ENCODE measurements around the gene COX20. TPM values are rescaled to one million over a fixed set of nuclear protein-coding genes. Genes with fewer than 3 reads are reported as not detected.
A peak's percentile ranks its signal among the peaks of the same experiment; 100 is the strongest.

COX20 gene
- total and polyA plus RNA-seq, 2 of the 8 experiments (the other 6 are each of a cell fraction or from before 2014, with no cell fraction given) = 17.5 to 28.8 TPM

GRCh38 chr1:244817415-244817894, 18.0 kb upstream of the COX20 start:
- peaks cover 5% of the 10 kb centered on the region; the same call in 1 of the 2 replicates for H3K23me2 ChIP-seq (ENCODE audit: low read depth, low read length)
- peak overlapping the region; percentile 56 to 63 for H3K4me2 ChIP-seq (ENCODE audit: insufficient read depth in 1 of 2, low read depth in 2 of 2, low read length in 2 of 2)
- H3K79me1 ChIP-seq (ENCODE audit: low read depth, low read length) = no peaks in the 10 kb centered on the region
- 0 out of 2 replicates have a peak overlapping the region, but pooled peaks have one; percentile 94 for H2BK5ac ChIP-seq (ENCODE audit: low read depth, low read length)
- no peaks in the 10 kb centered on the region for H3K36me3 ChIP-seq (ENCODE audit: control insufficient read depth in 2 of 4, insufficient read depth in 4 of 4, low read length in 3 of 4)
- no peak for DNase-seq (ENCODE audit: low read depth in 1 of 2, low spot score in 2 of 2)
- no peak overlapping the region for H3K27ac ChIP-seq (ENCODE audit: low read depth, low read length)
- H4K5ac ChIP-seq (ENCODE audit: insufficient read length, low read depth, low read length) = no peak overlapping the region
- peak overlapping the region; percentile 72 for H2BK120ac ChIP-seq (replicated peaks; ENCODE audit: low read depth, low read length)
- no peak overlapping the region for H3K56ac ChIP-seq (replicated peaks; ENCODE audit: insufficient read length, low read depth, low read length)
- H3K4ac ChIP-seq (replicated peaks; ENCODE audit: insufficient read length, low read depth, low read length) = no peak overlapping the region
- H3K4me3 ChIP-seq (ENCODE audit: extremely low read depth in 1 of 4, insufficient read depth in 2 of 4, low read depth in 3 of 4, low read length in 4 of 4) = peak overlapping the region in 3 of 4 experiments; percentile 26 to 59 (median 57); a peak in 3 of 8 replicates
- FAIRE-seq = no peak
- no peaks in the 10 kb centered on the region for H4K20me1 ChIP-seq (replicated peaks in 1 of 2; ENCODE audit: control insufficient read depth in 1 of 2, insufficient read depth in 2 of 2, low read length in 2 of 2)
- H3K23ac ChIP-seq (ENCODE audit: insufficient read length) = no peak overlapping the region
- H2AFZ ChIP-seq (ENCODE audit: low read length) = no peak overlapping the region
- H3K79me2 ChIP-seq (ENCODE audit: control insufficient read depth in 1 of 2, insufficient read depth in 2 of 2, low read length in 2 of 2) = peaks cover 0 to 54% of the 10 kb centered on the region in 2 experiments; a peak in 2 of 4 replicates
- H4K91ac ChIP-seq (replicated peaks; ENCODE audit: insufficient read length, low read length) = no peak overlapping the region
- ChIA-PET CTCF (ENCODE audit: partially characterized antibody) (no interaction called here), POLR2A (ENCODE audit: partially characterized antibody) (interaction anchor here (0.9 to 9.1 kb wide), 4 partner anchors 14 to 31 kb away, joined by 3 to 178 read pairs (median 10); partner anchors contain the start of gene COX20)
- peak overlapping the region in 1 of 4 experiments; percentile 32; a peak in 2 of 7 replicates for H3K9ac ChIP-seq (replicated peaks in 1 of 4; ENCODE audit: extremely low read depth in 1 of 4, low read depth in 3 of 4, low read length in 3 of 4)
- peak overlapping the region; percentile 85; the same call in 1 of the 2 replicates for H2BK12ac ChIP-seq (ENCODE audit: low read depth, low read length)
- TF ChIP-seq MAFK (IDR thresholded peaks at IDR 0.05; ENCODE audit: low read depth, low read length) (no peak), RXRA (IDR thresholded peaks at IDR 0.05; ENCODE audit: insufficient read depth, low read depth, low read length) (no peak), SRF (IDR thresholded peaks at IDR 0.05; ENCODE audit: low read depth, low read length) (no peak), BACH1 (IDR thresholded peaks at IDR 0.05; ENCODE audit: low read length) (no peak), SAP30 (IDR thresholded peaks at IDR 0.05; ENCODE audit: insufficient read depth, insufficient replicate concordance, low read length) (no peak), GABPA (IDR thresholded peaks at IDR 0.05; ENCODE audit: borderline replicate concordance, insufficient read depth, low read length) (no peak)
- WGBS, 2 experiments (ENCODE audit: extremely low coverage in 1 of 2, insufficient coverage in 1 of 2, insufficient read length in 1 of 2, insufficient replicate concordance in 2 of 2, low coverage in 1 of 2, low lambda C conversion rate in 2 of 2, missing lambda C conversion rate in 1 of 2) = 80% methylated on average over 12 of the region's 12 CpGs; no CpG with 5 or more reads in 1 of the 2 experiments
- no peaks in the 10 kb centered on the region; a peak in 1 of 4 replicates for H3K9me3 ChIP-seq (ENCODE audit: insufficient read depth in 2 of 2, low read depth in 1 of 2, low read length in 1 of 2)
- H3K4me1 ChIP-seq (replicated peaks in 1 of 4; ENCODE audit: control insufficient read depth in 3 of 4, insufficient read depth in 4 of 4, low read length in 3 of 4) = peaks cover 1 to 11% (median 7%) of the 10 kb centered on the region in 4 experiments
- H3K14ac ChIP-seq (ENCODE audit: insufficient read length) = no peak overlapping the region
- no peak overlapping the region for H3K18ac ChIP-seq (ENCODE audit: extremely low read depth, low read length)
- H4K8ac ChIP-seq (ENCODE audit: extremely low read depth, insufficient read depth, low read length) = no peak overlapping the region
- no peaks in the 10 kb centered on the region for H3K27me3 ChIP-seq (replicated peaks in 1 of 4; ENCODE audit: control insufficient read depth in 3 of 4, extremely low read depth in 1 of 4, insufficient read depth in 3 of 4, low read length in 3 of 4)
- no peak overlapping the region for H2BK15ac ChIP-seq (ENCODE audit: low read length)
- peak overlapping the region; percentile 93; the same call in 1 of the 2 replicates for H2BK20ac ChIP-seq (ENCODE audit: low read length)
- H2AK5ac ChIP-seq (ENCODE audit: low read depth, low read length) = peak overlapping the region; percentile 95; the same call in 1 of the 2 replicates

Measured in H1 (cell line).